Glomerular visceral epithelial cell (primary cell): ENCODE data around the gene WNT9A.

Source experiments
- DNase-seq: peaks from one replicate; pipeline ENCODE4 v3.0.0-alpha.2; 2016; ENCODE audit errors: extremely low spot score

WNT9A gene

DNA sequence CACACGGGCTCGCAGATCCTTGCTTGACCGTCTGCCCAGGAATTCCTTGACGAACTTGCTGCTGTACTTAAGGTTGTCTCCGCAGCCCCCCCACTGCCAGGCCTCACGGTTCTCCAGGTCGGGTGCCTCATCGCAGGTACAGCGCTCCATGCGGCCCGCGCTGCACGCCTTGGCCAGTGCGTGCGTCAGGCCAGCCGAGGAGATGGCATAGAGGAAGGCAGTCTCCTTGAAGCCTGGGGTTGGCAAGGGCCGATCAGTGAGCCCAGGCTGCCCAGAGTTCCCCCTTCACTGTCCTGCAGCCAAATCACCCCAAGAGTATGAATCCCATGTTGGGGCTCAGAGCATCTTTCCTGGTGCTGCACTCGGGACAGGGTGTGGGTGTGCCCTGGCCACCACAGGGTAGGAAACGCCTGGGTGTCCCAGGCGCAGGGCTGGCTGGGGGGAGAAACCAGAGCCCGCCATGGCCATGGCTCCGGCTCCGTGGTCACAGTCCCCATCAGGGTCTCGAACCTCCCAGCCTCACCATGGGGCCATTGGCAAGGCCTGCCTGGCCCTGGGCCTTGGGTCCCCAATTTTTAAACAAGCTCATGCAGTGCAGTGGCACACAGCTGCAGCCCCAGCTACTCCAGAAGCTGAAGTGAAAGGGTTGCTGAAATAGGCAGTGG is 23.4 kb downstream of the WNT9A start:
- no peak for DNase-seq

DNA sequence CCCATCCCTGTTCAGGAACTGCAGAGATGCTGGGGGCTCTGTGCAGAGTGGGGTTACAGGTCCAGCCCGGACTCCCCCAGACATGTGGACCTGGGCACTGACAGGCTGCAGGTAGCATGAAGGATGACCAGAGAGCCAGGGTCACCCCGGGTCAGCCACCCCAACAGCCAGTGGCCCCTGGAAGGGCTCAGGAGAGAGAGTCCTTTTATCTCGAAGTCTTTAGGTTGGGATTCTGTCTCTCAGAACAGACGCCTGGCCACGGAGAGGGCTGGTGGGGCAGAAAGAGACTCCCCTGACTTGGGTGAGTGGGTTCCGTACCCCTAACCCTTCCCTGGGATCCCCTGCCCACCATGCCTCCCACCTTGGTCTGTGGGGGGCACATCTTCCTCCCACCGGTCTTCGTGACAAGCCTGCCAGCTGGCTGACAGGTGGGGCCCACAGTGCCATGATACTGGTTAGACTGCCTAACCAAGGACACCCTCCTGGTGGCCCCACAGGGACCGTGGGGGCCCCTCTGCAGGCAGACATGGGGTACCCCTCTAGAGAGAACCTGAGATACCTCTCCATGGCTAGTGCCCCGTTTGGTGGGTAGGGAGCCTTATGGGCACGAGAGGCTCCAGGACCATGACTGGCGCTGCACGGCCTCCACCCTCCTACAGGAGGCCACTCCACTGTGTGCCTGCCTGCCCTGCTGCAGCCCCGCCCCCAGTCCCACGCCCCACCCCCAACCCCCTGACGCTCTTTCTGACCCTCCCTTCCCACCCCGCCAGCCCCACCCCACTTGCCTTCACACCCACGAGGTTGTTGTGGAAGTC is 24.2 kb downstream of the WNT9A start:
- no peak for DNase-seq

DNA sequence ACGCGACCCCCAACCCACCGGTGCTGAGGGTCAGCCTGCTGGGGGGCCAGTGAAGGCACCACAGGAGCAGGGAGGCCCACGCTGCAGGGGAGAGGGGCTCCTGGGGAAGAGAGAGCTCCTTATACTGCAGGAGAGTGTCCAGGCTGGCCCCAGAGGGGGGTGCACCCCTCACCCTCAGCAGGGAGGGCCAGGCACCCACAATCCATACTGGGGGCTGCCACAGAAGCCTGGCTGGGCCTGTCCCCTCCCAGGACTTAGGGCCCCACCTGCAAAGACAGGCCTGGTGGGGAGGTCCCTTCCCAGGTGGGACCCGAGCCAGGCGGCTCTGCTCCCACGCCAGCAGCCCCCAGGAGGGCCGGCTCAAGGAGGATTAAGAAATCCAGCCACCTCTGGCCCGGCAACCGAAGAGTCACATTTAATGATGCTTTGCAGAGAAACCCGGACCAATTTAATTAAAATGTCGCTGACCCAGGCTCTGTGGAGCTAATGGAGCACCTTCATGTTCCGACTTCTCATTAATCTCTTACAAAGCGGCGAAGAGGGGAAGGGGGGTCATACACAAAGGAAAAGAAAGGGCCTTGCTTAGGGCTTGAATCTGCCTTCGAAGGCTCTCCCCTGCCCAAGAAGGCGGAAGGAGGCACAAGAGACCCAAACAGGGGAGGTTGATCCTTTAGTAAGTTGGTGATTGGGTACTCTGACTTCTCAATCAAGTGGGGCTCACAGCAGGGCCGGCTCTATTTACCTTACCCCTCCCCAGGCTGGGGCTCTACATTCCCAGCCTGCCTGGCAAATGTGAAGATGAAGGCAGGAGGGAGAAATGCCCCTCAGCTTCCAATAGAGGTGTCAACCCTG is 25.0 kb downstream of the WNT9A start:
- no peak for DNase-seq

DNA sequence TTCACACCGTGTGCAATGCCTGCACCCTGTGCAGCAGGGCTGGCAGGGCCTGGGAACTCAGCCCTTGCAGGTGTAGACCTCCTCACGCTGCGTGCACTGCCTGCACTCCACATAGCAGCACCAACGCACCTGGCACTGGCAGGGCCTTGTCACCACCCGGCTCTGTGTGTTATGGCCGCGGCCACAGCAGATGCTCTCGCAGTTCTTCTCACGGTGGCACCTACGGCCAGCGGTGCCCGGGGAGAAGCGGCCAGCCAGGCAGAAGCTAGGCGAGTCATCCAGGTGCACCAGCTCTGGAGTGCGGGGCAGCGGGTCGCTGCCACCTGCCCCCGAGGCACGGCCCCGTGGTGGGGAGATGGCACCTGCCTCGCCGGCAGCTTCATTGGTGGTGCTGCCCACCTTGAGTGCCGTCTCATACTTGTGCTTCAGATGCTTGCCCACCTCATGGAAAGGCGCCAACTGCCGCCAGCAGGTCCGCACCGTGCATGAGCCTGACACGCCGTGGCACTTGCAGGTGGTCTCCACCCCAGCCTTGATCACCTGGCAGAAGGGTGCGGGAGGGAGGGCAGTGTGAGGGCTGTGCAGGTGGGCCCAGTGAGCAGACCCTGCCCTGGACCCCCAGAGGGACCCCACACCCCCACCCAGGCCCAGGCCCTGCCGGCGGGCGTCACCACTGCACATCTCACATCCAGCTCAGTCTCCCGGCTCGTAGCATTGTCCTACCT is 26.1 kb downstream of the WNT9A start:
- no peak for DNase-seq

DNA sequence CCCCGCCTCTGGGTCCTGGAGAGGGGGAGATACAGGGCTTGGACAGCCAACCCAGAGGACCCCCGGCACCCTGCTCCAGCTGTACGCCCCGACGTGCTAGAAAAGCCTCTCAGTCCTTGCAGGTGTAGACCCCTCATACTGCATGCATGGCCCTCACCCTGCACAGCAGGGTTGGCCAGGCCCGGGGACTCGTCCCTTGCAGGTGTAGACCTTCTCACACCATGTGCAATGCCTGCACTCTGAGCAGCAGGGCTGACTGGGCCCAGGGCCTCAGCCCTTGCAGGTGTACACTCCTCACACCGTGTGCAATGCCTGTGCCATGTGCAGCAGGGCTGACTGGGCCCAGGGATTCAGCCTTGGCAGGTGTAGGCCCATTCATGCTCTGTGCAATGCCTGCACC is 26.8 kb downstream of the WNT9A start:
- no peak for DNase-seq

DNA sequence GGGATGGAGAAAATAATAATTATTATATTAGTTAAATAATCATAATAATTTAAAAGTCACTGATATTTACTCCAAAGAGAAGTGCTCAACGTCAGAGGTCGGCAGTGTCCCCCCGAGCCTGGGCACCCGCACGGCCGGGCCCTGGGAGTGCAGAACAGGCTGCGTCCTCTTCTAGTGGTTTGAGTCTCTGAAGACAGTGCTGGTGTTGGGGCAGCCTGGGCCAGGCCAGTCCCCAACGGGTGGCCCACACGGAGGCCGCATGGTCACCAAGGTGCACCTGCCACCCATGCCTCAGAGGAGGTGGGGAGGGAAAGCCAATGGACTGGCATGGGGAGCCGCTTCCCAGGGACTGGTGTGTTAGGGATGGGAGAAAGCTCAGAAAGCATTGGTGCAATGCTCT is 27.3 kb downstream of the WNT9A start:
- DNase-seq, result no peak

DNA sequence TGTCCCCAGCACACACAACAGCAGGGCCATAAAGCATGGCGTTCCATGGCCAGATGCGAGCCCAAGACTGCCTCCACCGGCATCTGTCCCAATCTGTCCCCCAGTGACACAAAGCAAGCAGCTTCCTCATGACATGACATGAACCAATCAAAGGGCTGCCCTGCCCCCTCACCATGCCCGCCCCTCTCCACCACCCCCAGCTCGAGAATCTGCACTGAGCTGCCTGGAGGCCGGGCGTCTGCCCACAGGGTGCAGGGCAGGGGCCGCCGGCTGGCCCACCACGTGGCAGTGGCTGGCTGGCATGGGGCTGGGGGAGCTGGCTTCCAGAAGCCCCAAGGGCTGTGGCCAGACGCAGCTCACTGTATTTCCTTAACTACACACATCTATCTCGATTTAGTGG is 27.8 kb downstream of the WNT9A start:
- no peak for DNase-seq

DNA sequence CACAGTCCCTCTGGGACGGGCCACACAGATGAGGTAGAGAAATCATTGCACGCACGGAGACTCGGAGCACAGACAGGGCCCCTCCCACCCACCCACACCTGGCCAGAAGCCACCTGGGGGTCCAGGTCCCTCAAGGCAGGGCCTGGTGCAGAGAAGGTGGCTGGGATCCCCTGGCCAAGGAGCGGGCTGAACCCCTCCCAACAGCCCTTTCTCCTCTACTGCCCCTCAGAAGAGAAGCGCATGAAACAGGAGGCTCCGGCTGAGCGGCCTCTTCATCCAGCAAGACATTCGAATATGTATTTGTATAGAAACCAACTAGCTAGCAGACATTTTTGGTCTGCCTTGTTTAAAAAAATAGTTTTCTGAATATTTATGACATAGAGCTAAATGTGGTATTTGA is 29.0 kb downstream of the WNT9A start:
- DNase-seq, result no peak

DNA sequence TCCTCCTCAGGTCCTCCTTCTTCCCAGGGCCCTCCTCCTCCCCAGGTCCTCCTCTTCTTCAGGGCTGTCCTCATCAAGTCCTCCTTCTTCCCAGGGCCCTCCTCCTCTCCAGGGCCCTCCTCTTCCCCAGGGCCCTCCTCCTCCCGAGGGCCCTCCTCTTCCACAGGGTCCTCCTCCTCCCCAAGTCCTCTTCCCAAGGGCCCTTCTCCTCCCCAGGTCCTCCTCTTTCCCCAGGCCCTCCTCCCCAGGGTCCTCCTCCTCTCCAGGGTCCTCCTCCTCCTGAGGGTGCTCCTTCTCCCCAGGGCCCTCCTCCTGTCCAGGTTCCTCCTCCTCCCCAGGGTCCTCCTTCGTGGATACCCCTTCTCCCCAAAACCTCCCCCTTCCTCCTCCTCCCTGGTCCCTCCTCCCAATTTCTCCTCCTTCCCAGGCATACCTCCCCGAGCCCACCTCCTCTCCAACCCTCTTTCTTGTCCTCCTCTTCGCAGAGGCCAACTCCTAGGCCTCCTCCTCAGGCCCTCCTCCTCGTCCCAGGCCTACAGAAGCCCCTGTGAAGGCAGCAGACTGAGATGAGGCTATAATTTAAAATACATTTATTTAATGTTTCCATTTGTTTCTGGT is 29.5 kb downstream of the WNT9A start:
- no peak for DNase-seq

DNA sequence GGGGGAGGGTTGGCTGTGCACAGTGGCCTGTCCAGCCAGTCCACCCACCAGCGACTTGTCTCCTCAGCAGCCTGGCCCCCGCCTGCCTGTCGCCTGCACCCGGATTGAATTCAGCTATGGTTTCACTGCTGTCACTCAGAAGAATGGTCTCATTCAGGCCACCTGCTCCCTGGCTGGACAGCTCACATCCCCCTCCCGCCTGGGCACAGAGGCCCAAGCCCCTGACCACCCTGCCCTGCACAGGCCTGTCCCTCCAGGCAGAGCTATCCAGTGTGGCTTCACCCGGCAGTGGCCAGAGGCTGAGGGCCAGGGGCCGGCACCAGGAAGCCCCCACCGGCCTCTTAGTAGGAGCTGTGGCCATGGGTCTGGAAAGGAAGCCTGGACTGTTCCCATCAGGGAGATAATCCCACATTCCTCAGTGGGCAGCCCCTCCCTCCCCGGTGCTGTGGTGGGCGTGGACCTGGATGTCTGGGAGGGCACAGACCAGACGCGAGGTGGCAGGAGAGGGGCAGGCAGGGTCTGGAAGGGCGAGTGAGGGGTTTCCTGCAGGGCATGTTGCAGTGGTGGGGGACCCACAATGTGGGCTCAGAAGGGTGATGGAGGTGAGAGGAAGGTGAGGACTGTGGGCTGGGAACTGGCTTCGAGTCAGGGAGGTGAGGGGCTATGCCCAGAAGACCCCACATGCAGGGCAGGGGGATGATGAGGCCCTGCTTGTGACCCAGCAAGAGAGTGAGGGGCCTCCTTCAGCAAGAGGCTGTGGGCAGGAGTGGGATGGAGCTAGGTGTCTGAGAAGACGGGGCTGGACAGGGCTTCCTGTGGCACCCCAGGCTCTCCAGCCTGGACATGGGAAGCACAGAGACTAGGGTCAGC is 30.4 kb downstream of the WNT9A start:
- no peak for DNase-seq

DNA sequence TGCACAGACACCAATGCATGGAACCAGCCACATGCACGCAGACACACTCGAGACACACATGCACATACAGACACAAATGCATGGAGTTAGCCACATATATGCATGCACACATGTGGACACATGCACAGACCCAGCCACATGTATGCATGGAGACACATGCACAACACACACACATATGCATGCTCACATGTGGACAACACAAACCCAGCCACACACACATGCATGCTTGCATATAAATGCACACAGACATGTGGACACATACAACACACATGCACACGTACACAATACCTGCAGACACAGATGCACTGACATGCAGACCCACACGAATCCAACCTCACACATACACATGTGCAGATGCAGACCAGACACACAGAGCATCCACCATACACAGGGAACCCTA is 31.1 kb downstream of the WNT9A start:
- DNase-seq, result no peak

DNA sequence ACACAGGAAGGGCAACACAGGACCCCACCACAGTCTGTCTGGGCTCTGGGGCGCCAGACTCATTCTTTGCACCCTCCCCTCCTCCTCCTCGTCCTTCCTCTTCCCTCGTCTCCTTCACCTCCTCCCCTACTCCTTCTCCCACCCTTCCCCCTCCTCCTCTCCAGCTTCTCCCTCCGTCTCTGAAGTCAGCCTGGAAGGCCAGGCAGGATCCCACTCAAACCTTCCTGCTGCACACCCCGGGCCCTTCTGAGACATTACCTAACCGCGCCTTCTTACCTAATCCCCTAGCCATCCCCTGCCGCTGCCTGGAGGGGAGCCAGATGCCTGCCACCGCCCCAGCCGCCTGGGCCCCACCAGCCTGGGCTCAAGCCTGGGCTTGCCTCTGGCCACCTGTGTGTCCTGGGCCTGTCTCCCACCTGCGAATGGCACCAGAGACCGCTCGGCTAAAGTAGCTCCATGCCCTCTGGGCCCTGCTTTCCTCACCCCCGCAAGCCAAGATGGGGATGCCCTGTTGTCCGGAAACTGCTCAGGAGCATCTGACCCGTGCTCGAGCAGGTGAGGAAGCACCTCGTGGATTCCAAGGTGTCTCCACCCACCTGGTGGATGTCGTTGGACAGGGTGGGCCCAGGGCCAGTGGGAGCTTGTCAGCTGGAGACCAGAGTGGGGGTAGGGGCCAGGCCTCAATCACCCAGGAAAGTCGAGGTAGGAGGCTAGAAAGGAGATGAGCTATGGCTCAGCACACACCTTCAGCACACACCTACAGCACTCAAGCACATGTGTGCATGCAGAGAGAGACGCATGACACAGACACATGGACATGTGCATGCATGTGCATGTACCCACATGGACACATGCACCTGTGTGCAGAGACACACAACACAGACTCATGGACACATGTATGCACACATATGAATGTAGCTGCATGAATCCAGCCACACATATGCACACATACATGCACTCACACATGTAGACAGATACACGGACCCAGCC is 31.9 kb downstream of the WNT9A start:
- DNase-seq, result no peak

DNA sequence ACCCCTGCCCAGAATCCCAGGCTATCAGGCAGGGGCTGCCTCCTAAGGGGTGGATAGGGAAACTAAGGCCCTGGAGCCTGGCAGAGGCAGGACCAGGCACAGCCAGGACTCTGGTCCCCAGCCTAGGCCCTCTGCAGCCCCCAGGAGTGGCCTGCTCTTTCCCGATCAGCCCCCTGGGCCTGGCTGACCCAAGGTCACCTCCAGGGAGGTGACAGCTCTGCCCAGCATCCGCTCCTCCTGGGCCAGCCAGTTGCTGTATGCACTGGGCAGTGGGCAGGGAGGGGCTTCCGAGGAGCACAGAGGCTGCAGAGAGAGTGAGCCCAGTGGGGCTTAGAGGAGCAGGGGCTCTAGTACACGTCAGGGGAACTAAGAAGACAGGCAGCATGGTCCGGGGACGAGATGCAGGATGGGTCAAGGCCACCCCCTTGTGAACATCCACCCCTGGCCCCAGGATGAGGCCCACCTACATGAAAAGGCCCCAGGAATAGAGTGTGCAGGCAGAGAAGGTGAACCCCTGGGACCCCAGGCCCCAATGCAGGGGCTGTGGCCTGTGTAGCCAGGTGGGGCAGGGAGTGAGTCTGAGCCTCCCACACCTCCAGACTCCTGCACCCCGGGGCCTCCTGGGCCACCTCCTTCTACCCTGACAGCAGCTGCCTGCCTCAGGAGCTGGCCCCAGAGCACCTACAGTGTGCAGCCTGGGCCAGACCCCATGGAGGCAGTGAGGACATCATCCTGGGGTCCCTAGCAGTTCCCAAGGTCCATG is 32.8 kb downstream of the WNT9A start:
- DNase-seq, result no peak

DNA sequence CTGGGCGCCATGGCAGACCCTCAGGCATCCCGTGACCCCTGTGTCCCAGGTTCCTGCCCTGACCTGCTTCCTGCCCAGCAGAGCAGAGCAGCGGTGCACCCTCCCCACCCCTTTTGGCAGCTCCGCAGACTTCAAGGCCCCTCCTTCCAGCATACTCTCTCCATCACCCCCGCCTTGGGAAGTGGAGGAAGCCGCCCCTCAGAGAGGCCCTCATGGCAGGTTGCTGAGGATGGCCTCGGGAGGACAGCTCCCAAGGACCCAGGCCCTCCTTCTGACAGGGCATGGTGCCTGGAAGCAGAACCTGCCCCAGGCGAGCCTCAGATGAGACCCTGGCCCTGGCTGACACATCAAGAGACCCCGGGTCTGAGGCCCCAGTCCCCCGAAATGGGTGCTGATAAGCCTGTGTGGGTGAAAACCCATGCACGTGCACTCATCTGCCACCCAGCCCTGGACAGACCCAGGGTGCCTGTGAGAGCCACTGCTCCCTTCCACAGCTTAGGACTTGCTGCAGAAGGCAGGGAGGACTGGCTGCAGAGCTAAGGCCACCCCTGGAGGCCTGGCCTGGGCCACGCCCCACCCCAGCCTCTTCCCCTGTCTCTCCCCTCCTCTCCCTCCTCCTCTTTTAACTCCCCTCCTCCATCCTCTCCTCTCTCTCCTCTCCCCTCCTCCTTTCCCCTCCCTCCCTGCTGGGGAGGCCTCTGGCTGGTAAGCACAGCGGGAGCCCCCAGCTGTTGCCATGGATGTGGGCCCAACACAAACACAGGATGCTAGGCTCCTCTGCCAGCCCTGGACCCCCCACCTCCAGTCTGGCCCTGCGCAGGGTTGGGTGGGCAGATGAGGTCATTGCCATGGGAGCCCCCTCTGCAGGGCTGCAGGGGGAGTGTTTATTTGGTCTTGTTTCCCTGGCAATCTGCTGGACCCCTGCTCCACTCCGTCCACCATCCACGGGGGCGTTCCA is 33.7 kb downstream of the WNT9A start:
- DNase-seq, result no peak

DNA sequence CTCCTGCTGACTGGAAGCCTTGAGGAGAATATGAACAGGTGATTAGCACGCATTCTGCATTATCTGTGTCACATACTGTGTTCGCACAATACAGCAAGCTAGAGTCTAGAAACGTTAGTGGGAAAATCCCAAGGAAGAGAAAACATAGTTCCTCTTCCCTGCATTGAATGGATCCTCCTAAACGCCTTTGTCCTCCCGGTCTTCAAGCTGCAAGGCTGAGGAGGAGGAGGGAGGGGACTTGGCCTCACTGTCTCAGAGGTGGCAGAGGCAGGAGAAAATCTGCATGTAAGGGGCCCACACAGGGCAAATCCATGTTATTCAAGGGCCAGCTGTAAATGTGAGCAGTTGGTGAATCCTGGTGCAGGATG is 34.4 kb downstream of the WNT9A start:
- DNase-seq, result no peak

DNA sequence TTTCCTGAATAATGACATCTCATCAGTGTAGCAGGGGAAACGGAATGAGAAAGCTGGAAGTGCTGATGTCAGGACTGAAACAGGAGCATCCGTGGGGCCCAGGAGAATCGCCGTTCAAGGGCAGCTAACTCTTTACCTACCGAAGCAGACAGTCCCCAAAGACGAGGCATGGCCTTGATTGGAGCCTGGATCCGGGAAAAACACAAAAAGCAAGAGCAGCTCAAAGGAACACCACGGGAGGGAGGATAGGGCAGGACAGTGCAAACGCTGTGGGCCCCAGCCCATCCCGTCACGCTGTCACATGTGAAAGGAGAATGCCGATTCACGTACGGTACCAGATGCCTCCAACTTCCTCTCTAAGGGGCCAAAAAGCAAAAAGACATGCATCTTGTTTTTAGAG is 34.9 kb downstream of the WNT9A start:
- DNase-seq, result no peak

DNA sequence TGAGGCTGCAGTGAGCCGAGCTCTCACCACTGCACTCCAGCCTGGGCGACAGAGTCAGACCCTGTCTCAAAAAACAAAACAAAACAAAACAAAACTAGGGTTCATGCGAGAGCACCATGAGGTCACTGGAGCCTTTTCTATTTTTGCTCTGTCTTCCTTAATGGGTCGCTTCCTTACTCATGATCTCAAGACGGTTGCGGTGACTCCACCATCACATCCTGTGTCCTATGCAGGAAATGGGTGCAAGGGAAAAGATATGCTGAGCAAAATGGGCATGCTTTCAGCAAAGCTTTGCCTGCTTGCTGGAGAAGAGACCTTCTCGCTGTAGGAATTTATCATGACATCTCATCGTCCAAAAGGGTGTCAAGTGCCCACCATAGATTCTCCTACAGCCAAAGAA is 36.4 kb downstream of the WNT9A start:
- no peak for DNase-seq
